Thyroid gland (tissue), 4 donors: ENCODE measurements around the gene IFRD1.

Experiments used
- POLR2A ChIP-seq, 2 donors: fragments of 450-650 bp; IDR thresholded peaks; one replicate each; pipeline ENCODE4 v1.6.1; 2017; ENCODE audit warnings: antibody characterized with exemption in 2 of 2, mild to moderate bottlenecking in 2 of 2, moderate library complexity in 1 of 2
- TF ChIP-seq, protein P1 (sequence below), 6 experiments: fragments of 200-600 bp in 3 of 6; fragments of 450-650 bp in 3 of 6; sonication (generic) in 3 of 6; IDR thresholded peaks; one replicate each; pipeline ENCODE4 v1.5.1; 2016 to 2019; ENCODE audit warnings: antibody characterized with exemption in 6 of 6, mild to moderate bottlenecking in 2 of 6, inconsistent platforms in 1 of 6, moderate library complexity in 1 of 6

DNA sequence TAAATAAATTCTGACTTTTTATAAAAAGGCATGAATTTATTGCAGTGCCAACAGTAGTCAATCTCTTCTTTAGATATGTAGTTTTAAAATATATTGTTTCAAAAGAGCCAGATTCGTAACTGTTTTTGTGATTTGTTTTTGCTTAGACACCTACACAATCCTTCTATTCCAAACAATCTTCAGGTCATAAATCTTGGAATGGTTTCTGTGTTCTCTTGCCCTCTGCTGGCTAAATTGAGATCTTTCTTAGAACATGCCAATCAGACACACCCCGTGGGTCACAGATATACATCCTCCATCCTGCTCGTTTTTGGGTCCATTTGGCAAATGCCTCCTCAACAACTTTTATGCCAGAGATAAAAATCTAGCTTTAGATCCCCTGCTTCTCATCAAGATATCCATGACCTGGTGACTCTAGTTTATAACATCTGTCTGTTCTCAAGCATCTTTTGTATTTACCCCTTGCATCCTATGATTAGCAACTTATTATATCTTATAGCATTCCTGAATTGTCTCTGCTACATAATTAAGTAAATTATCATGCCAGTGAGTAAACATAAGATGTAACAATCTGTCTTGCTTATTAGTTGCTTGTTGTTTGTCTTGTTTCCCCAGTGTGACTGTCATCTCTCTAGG is 35.3 kb upstream of the IFRD1 start:
- TF ChIP-seq, protein P1, sequence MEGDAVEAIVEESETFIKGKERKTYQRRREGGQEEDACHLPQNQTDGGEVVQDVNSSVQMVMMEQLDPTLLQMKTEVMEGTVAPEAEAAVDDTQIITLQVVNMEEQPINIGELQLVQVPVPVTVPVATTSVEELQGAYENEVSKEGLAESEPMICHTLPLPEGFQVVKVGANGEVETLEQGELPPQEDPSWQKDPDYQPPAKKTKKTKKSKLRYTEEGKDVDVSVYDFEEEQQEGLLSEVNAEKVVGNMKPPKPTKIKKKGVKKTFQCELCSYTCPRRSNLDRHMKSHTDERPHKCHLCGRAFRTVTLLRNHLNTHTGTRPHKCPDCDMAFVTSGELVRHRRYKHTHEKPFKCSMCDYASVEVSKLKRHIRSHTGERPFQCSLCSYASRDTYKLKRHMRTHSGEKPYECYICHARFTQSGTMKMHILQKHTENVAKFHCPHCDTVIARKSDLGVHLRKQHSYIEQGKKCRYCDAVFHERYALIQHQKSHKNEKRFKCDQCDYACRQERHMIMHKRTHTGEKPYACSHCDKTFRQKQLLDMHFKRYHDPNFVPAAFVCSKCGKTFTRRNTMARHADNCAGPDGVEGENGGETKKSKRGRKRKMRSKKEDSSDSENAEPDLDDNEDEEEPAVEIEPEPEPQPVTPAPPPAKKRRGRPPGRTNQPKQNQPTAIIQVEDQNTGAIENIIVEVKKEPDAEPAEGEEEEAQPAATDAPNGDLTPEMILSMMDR (IDR thresholded peaks at IDR 0.05) = peak in 5 of 6 experiments; percentile 42 to 66 (median 57)
- no peak for TF ChIP-seq POLR2A (IDR thresholded peaks at IDR 0.05)
